Common myeloid progenitor, CD34-positive (primary cell): ENCODE results near the gene RPP25.

ENCODE experiments used
- CTCF ChIA-PET: fragments of 350-600 bp; sonication (Branson Sonifier 250); formaldehyde crosslinking; loops from one replicate; lab custom pipeline; 2021; ENCODE audit warnings: antibody characterized with exemption; lab: Charles Lee
- POLR2A ChIA-PET: fragments of 350-600 bp; sonication (Branson Sonifier 250); formaldehyde crosslinking; loops from one replicate; lab custom pipeline; 2021; ENCODE audit warnings: antibody characterized with exemption; lab: Charles Lee
- DNase-seq, 3 donors: peaks; one replicate each; pipeline versions ENCODE4 v3.0.0 to v3.0.0-alpha.2; 2013
- H3K27ac ChIP-seq, 2 experiments: 1 replicate in 1 of 2; 2 replicates in 1 of 2; pipeline ENCODE4 v1.7.0; 2013; ENCODE audit warnings: inconsistent platforms in 2 of 2, low read length in 2 of 2, mild to moderate bottlenecking in 2 of 2, low read depth in 1 of 2, moderate library complexity in 1 of 2; ENCODE audit not compliant: severe bottlenecking in 2 of 2, insufficient read depth in 1 of 2, poor library complexity in 1 of 2
- H3K27me3 ChIP-seq, 5 experiments: replicated peaks in 2 of 5; 1 replicate in 3 of 5; 2 replicates in 2 of 5; pipeline versions ENCODE4 v1.6.1 to v1.7.0; 2013; ENCODE audit warnings: low read length in 4 of 5, mild to moderate bottlenecking in 2 of 5, moderate library complexity in 2 of 5, inconsistent platforms in 1 of 5; ENCODE audit not compliant: insufficient read depth in 5 of 5, control insufficient read depth in 4 of 5
- H3K36me3 ChIP-seq, 4 experiments: 1 replicate in 2 of 4; 2 replicates in 2 of 4; pipeline versions ENCODE4 v1.6.1 to v1.7.0; 2013; ENCODE audit warnings: low read length in 3 of 4, control low read depth in 1 of 4, mild to moderate bottlenecking in 1 of 4; ENCODE audit not compliant: control insufficient read depth in 4 of 4, insufficient read depth in 4 of 4
- H3K4me1 ChIP-seq, 4 experiments: 1 replicate in 3 of 4; 2 replicates in 1 of 4; pipeline versions ENCODE4 v1.6.1 to v1.7.1; 2013; ENCODE audit warnings: low read length in 3 of 4, mild to moderate bottlenecking in 3 of 4, control low read depth in 1 of 4, inconsistent platforms in 1 of 4, moderate library complexity in 1 of 4; ENCODE audit not compliant: control insufficient read depth in 4 of 4, insufficient read depth in 4 of 4; ENCODE audit errors: control extremely low read depth in 1 of 4
- H3K4me3 ChIP-seq, 7 experiments: 1 replicate in 4 of 7; 2 replicates in 3 of 7; pipeline versions ENCODE4 v1.5.1 to v1.7.0; 2013; ENCODE audit warnings: mild to moderate bottlenecking in 7 of 7, low read length in 6 of 7, moderate library complexity in 6 of 7, inconsistent platforms in 2 of 7, low read depth in 2 of 7, control low read depth in 1 of 7; ENCODE audit not compliant: insufficient read depth in 4 of 7, control insufficient read depth in 1 of 7; ENCODE audit errors: extremely low read depth in 1 of 7
- H3K9me3 ChIP-seq, 5 experiments: 1 replicate in 4 of 5; 2 replicates in 1 of 5; pipeline versions ENCODE4 v1.6.1 to v1.7.1; 2013; ENCODE audit warnings: low read length in 4 of 5, mild to moderate bottlenecking in 2 of 5, inconsistent platforms in 1 of 5, low read depth in 1 of 5, moderate library complexity in 1 of 5; ENCODE audit not compliant: control insufficient read depth in 4 of 5, insufficient read depth in 2 of 5; ENCODE audit errors: control extremely low read depth in 1 of 5
- WGBS: methylation state at CpG from one replicate; pipeline ENCODE4 v1.1.5; 2013; ENCODE audit not compliant: insufficient coverage; 5-methylcytosine and 5-hydroxymethylcytosine counted together

Gene RPP25

GRCh38 chr15:74995182-74995778 is 38.7 kb upstream of the RPP25 start, which contains the start of gene SCAMP5:
Gene SCAMP5, plus strand, starts transcription at chr15:74995563. Its CDS starts 16,277 bp downstream, at chr15:75011840.
- CTCF ChIA-PET: interaction anchor here (1.0 to 2.2 kb wide), 5 partner anchors 9 to 218 kb away, joined by 3 to 11 read pairs (median 4); no protein-coding TSS in a partner anchor
- peaks cover 0 to 5% (median 3%) of the 10 kb centered on the region in 5 experiments for H3K27me3 ChIP-seq
- no peaks in the 10 kb centered on the region for H3K9me3 ChIP-seq
- H3K36me3 ChIP-seq: no peaks in the 10 kb centered on the region
- POLR2A ChIA-PET: interaction anchor here (0.6 to 1.3 kb wide), 3 partner anchors 26 to 326 kb away, joined by 3 to 4 read pairs (median 3); no protein-coding TSS in a partner anchor
- peak within 1 kb of the TSS in 1 of 2 experiments; percentile 34 for H3K27ac ChIP-seq
- peaks cover 0 to 20% (median 18%) of the 10 kb centered on the region in 4 experiments for H3K4me1 ChIP-seq
- DNase-seq: peak; percentile 93 to 97 (median 96)
- WGBS: 0% methylated on average over 53 of the region's 58 CpGs
- H3K4me3 ChIP-seq: peak within 1 kb of the TSS; percentile 59 to 89 (median 77)

DNA sequence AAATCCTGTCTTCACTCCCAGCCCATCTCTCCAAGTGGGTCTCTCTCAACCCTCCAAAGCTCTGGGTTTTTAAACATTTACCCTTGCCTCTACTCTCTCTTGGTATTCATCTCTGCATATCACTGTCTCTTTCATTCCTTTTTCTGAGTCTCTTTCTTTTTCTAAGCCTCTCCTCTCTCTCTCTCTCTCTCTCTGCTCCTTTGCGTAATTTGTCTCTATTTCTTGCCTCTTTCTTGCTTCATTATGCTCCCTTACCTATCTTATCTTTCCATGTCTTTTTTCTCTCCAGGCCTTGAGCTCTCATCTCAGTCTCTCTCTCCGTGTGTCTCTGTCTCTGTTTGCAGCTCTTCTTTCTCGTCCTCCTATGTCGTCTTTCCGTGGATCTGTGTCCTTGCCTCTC is 38.1 kb upstream of the RPP25 start:
- no peak for DNase-seq
- 63% methylated on average over 5 of the region's 5 CpGs for WGBS
- ChIA-PET POLR2A (interaction anchor here (1.3 kb wide), 1 partner anchor 27 kb away, joined by 3 read pairs; no protein-coding TSS in a partner anchor), CTCF (interaction anchor here (1.0 to 2.2 kb wide), 4 partner anchors 9 to 217 kb away, joined by 3 to 11 read pairs (median 4); no protein-coding TSS in a partner anchor)
- Histone ChIP-seq H3K27me3 (peaks cover 0 to 5% (median 3%) of the 10 kb centered on the region in 5 experiments), H3K4me3 (peak overlapping the region in 2 of 7 experiments; percentile 72 to 77), H3K4me1 (peaks cover 0 to 20% (median 18%) of the 10 kb centered on the region in 4 experiments), H3K27ac (no peak overlapping the region), H3K9me3 (no peaks in the 10 kb centered on the region), H3K36me3 (no peaks in the 10 kb centered on the region)

GRCh38 chr15:74994236-74994635 is 37.7 kb upstream of the RPP25 start:
- POLR2A ChIA-PET: no interaction called here
- no peaks in the 10 kb centered on the region for H3K36me3 ChIP-seq
- peaks cover 0 to 5% (median 3%) of the 10 kb centered on the region in 5 experiments for H3K27me3 ChIP-seq
- CTCF ChIA-PET: no interaction called here
- H3K9me3 ChIP-seq: no peaks in the 10 kb centered on the region
- H3K4me1 ChIP-seq: peaks cover 0 to 20% (median 18%) of the 10 kb centered on the region in 4 experiments
- no peak overlapping the region for H3K4me3 ChIP-seq
- DNase-seq: no peak
- no peak overlapping the region for H3K27ac ChIP-seq
- WGBS: 73% methylated on average over 2 of the region's 2 CpGs

DNA sequence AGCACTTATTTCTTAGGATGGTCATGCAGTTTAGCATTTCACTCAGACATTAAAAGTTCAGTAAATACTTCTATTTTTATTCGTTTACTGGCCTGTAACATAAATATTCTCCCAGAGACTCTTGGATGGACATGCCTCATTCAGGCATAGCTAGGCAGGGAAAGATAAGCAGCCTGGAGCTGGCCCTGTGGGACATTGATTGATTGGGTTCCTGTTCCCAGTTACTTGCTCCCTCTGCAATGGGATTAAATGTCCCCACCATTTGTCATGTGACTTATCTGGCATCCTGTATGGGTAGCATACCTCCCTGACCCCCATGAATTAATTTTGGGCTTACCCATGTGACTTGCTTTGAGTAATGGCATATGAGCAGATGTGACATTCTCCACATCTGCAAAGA is 36.0 kb upstream of the RPP25 start:
- 18% methylated on average over 1 of the region's 1 CpG for WGBS
- Histone ChIP-seq H3K4me1 (peaks cover 0 to 20% (median 17%) of the 10 kb centered on the region in 4 experiments), H3K27ac (no peak overlapping the region), H3K36me3 (no peaks in the 10 kb centered on the region), H3K9me3 (no peaks in the 10 kb centered on the region), H3K4me3 (no peak overlapping the region), H3K27me3 (peaks cover 0 to 5% (median 3%) of the 10 kb centered on the region in 5 experiments)
- ChIA-PET CTCF (no interaction called here), POLR2A (interaction anchor here (0.6 kb wide), 1 partner anchor 17 kb away, joined by 3 read pairs; no protein-coding TSS in a partner anchor)
- no peak for DNase-seq

DNA sequence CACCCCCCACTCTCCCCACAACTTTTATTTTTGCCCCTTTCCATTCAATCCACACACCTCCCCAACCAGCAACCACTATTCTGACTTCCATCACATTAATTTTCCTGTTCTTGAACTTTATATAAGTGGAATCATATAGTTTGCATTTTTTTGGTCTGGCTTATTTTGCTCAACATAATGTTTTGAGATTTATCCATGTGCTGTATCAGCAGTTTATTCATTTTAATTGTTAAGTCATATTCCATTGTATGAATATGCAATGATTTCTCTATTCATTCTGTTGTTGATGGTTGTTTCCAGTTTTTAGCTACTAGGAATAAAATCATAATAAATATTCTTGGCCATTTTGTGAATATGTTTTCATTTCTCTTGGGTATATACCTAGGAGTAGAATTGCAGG is 33.0 kb upstream of the RPP25 start:
- DNase-seq: no peak
- no peaks in the 10 kb centered on the region for H3K36me3 ChIP-seq
- no peak overlapping the region for H3K4me3 ChIP-seq
- H3K27ac ChIP-seq: no peak overlapping the region
- H3K9me3 ChIP-seq: no peaks in the 10 kb centered on the region
- CTCF ChIA-PET: interaction anchor here (1.0 to 2.0 kb wide), 4 partner anchors 12 to 357 kb away, joined by 3 to 7 read pairs (median 4); partner anchors contain the start of gene RPP25
- POLR2A ChIA-PET: interaction anchor here (0.7 kb wide), 1 partner anchor 18 kb away, joined by 3 read pairs; no protein-coding TSS in a partner anchor
- H3K4me1 ChIP-seq: no peaks in the 10 kb centered on the region
- H3K27me3 ChIP-seq: peaks cover 0 to 8% (median 0%) of the 10 kb centered on the region in 5 experiments

GRCh38 chr15:74988007-74988800 is 31.6 kb upstream of the RPP25 start:
- no peak overlapping the region for H3K27ac ChIP-seq
- ChIA-PET CTCF (interaction anchor here (0.7 to 2.0 kb wide), 12 partner anchors 10 to 356 kb away, joined by 3 to 7 read pairs (median 4); partner anchors contain the start of genes FAM219B and RPP25), POLR2A (interaction anchor here (0.8 kb wide), 1 partner anchor 19 kb away, joined by 7 read pairs; no protein-coding TSS in a partner anchor)
- peak; percentile 67 to 86 (median 83) for DNase-seq
- no peaks in the 10 kb centered on the region for H3K36me3 ChIP-seq
- H3K27me3 ChIP-seq: peaks cover 0 to 6% (median 0%) of the 10 kb centered on the region in 5 experiments
- peaks cover 0 to 5% (median 0%) of the 10 kb centered on the region in 4 experiments for H3K4me1 ChIP-seq
- 17% methylated on average over 1 of the region's 4 CpGs for WGBS
- H3K4me3 ChIP-seq: no peak overlapping the region
- H3K9me3 ChIP-seq: no peaks in the 10 kb centered on the region
